Bronchial epithelial cell (primary cell): ENCODE data around the gene ACAD11. TPM values are rescaled to one million over a fixed set of nuclear protein-coding genes. Genes with fewer than 3 reads are reported as not detected.

ENCODE experiments used
- DNase-seq: peaks from one replicate; pipeline ENCODE4 v3.0.0-alpha.2; 2010; ENCODE audit warnings: low read depth
- FAIRE-seq: peaks from 2 replicates; lab custom pipeline; 2011; peaks lifted over from hg19 to GRCh38; lab: Jason Lieb, UNC
- H3K27me3 ChIP-seq: 2 replicates; pipeline ENCODE4 v1.5.1; 2011; ENCODE audit warnings: low read length; ENCODE audit not compliant: control insufficient read depth, insufficient read depth
- H3K36me3 ChIP-seq: 2 replicates; pipeline ENCODE4 v1.5.1; 2011; ENCODE audit warnings: low read length; ENCODE audit not compliant: control insufficient read depth, insufficient read depth
- H3K4me3 ChIP-seq: 2 replicates; pipeline ENCODE4 v1.5.1; 2011; ENCODE audit warnings: mild to moderate bottlenecking, low read depth, low read length, control low read depth
- CTCF ChIP-seq: IDR thresholded peaks from 2 replicates; pipeline ENCODE4 v1.5.1; 2011; ENCODE audit warnings: mild to moderate bottlenecking, moderate library complexity, low read length, control low read depth, inconsistent platforms; ENCODE audit not compliant: insufficient read depth, severe bottlenecking
- total RNA-seq: library from RNA; depleted of rRNA; stranded (reverse); fragments of >200 nt; gene quantifications from 2 replicates; pipeline ENCODE4 v1.2.1, GENCODE V29; 2014

ACAD11 gene
- total RNA-seq, 1 donor from 2014 or later: 27.4 TPM

GRCh38 chr3:132593241-132593946 lies 66.2 kb downstream of the ACAD11 start:
- no peak for FAIRE-seq
- no peaks in the 10 kb centered on the region for H3K27me3 ChIP-seq
- TF ChIP-seq CTCF: no peak
- no peak for DNase-seq
- no peaks in the 10 kb centered on the region for H3K36me3 ChIP-seq
- no peak overlapping the region for H3K4me3 ChIP-seq

DNA sequence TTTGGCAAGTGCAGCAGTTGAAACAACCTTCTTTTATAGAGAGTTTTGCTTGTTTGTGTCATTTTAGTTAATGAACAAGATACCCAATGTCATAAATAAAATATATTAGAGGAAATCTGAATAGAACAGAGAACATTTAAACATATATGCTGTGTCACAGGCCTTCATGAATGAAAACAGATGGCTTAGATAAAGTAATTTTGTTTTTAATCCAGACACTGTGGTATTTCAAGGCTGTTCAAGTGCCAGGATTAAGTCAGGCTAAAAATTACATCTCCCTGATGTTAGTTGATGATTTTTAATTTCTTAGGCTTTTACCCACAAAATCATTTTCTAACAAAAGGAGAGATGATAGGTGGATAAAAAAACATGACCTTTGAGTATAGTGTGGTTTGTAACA lies 67.4 kb downstream of the ACAD11 start:
- Histone ChIP-seq H3K36me3 (no peaks in the 10 kb centered on the region), H3K4me3 (no peak overlapping the region), H3K27me3 (no peaks in the 10 kb centered on the region)
- TF ChIP-seq CTCF: no peak
- DNase-seq (no peak), FAIRE-seq (no peak)

DNA sequence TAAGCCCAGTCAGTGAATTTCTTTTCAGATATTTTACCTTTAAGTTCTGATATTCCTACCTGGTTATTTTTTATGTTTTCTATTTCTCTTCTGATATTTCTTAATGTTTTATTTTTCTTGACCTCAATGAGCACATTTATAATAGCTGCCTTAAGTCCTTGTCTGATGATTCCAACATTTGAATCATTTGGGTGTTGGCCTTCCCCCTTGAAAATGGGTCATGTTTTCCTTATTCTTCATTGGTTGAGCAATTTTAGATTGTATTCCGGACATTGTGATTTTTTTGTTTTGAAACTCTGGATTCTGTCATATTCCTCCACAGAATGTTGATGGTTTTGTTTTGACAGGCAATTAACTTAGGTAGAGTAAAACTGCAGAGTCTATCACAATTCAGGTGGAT lies 72.2 kb downstream of the ACAD11 start:
- no peak for FAIRE-seq

GRCh38 chr3:132573797-132574211 lies 85.8 kb downstream of the ACAD11 start:
- H3K27me3 ChIP-seq: no peaks in the 10 kb centered on the region
- DNase-seq: no peak
- H3K36me3 ChIP-seq: peaks cover 1% of the 10 kb centered on the region
- no peak for TF ChIP-seq CTCF
- no peak overlapping the region for H3K4me3 ChIP-seq
- no peak for FAIRE-seq

More for the DNA sequence above, 72.2 kb downstream of the ACAD11 start:
- Histone ChIP-seq H3K27me3 (no peaks in the 10 kb centered on the region), H3K36me3 (no peaks in the 10 kb centered on the region), H3K4me3 (no peak overlapping the region)
- TF ChIP-seq CTCF: no peak
- no peak for DNase-seq

GRCh38 chr3:132570016-132570415 lies 89.6 kb downstream of the ACAD11 start:
- TF ChIP-seq CTCF: no peak
- no peaks in the 10 kb centered on the region for H3K36me3 ChIP-seq
- no peak overlapping the region for H3K4me3 ChIP-seq
- H3K27me3 ChIP-seq: no peaks in the 10 kb centered on the region
- no peak for DNase-seq
- FAIRE-seq: no peak

DNA sequence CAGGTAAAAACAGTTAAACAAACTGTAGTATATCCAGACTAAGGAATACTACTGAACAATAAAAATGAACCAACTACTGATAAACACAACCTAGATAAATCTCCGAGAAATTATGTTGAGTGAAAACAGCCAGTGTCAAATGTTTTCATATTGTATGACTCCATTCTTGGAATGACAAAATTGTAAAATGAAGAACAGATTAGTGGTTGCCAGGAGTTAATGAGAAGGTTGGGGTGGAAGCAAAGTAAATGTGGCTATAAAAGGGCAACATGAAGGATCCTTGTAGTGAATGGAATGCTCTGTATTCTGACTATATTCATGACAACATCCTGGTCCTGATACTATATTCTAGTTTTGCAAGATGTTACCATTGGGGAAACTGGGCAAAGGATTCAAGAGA lies 90.0 kb downstream of the ACAD11 start:
- Histone ChIP-seq H3K27me3 (no peaks in the 10 kb centered on the region), H3K36me3 (no peaks in the 10 kb centered on the region), H3K4me3 (no peak overlapping the region)
- FAIRE-seq: no peak
- DNase-seq: no peak
- no peak for TF ChIP-seq CTCF
